T1000 (cell line): ENCODE results near the gene ZEB1.
"Not testable (repeated sequence)": the region's sequence is repeated elsewhere in the genome, so short reads cannot be mapped to it uniquely, and the experiment has no call there.

Source experiments
- DNase-seq: peaks from one replicate; lab custom pipeline; 2025; ENCODE audit warnings: mixed read lengths; lab: John Stamatoyannopoulos, UW

Gene ZEB1

DNA sequence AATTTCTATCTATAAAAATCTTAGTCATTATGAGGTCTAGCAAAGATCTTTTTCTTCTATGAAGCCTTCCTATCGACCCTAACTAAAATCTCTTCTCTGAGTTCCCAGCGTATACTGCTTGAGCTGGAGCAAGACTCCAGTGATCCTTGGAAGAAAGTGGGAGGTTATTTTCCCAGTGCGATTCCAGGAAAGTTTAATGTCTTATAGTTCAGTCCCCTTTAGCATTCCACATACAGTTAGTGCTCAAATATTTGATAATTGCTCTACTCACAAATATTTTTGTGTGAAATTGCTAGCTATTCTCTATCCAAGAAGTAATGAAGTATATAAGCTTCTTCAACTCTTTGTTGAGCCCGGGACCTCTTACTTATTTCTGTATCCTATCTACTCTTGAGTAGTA, 47.7 kb downstream of the ZEB1 start:
- no peak for DNase-seq

DNA sequence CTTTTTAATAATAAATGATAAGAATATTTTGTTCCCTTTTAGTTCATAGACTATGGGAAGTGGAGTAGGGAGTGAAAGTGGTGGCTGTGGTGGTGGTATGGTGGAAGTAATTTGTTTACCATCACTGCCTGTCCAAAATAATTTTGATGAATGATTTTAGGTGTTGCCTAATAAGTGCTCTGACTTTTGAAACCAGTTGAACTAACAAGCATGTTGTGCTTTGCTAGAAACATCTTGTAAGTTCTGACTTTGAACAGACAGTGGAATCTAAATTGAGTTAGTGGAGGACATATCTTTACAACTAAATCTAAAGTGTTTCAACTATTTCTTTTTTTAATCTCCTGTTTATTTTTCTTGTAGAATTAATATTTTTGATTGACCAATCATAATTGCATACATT, 49.7 kb downstream of the ZEB1 start:
- DNase-seq = no peak

DNA sequence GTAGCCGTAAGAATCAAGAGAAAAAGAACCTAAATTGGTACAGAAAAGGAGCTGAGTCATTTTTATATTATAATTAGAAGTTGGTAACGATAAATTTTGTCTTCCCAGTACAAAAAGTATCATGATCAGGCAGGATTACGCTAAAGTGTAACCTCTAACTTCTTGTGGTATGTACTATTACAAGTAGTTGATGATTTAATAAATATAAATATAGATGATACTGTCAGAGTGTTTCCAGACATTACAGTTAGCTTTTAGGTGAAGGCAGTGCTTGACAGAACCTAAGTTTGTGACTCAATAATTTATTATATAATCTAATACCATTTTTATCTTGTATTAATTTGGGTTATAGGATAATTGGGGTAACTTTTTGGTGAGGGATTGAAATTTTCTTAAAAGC, 53.4 kb downstream of the ZEB1 start:
- no peak for DNase-seq

DNA sequence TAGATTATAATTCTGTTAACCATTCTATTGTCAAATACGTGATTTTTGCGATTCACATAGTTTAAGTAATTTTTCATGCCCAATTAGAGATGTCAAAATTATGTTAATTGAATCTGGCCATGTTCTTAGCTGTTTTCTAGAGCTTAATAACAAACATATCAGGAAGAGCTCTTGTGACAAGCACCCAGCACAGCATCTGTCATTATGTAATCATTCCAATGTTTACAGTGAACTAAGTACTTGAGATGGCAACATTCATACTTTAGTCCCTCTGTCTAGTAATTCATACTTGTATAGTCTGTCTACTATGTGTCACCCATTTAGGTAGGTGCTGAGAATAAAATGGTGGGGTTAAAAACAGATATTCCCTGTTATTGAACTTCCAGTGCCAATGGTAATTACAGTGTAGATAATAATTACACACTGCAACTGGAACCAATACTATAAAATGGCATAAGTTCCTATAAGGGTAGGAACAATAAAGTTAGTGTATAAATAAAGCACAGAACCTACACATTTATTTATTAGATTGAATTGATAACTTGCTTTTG, 55.2 kb downstream of the ZEB1 start:
- no peak for DNase-seq

DNA sequence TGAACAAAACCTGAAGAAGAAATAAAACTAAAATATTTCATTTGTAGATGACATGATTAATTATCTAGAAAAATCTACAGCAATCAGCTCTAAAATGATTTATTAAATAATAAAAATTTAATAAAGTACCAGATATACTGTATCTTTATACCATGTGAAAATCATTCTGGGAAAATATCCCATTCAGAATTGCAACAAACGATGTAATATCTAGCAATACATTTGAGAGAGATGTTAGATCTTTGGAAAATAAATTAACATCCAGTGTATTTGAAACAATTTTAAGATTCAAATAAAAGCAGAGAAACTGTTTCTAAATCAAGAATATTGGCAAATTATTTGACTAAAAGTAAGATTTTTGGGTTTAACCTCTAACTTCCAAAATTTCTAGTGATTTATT, 62.2 kb downstream of the ZEB1 start:
- DNase-seq = no peak

DNA sequence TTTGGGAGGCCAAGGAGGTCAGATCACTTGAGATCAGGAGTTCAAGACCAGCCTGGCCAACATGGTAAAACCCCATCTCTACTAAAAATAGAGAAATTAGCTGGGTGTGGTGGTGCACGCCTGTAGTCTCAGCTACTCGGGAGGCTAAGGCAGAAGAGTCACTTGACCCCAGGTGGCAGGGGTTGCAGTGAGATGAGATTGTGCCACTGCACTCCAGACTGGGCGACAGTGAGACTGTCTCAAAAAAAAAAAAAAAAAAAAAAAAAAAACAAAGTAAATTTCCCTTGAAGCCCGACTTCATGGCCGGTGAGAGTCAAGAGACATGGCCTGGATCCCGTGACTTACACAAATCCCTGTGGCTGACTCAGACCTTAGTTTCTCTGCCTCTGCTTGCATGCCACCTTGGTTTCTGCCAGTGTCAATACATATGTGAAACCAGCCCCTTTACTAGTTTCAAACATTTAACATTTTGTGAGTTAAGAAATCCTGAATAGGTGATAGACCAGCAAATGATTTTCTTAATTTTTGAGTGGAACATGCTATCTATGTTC, 62.8 kb downstream of the ZEB1 start:
- DNase-seq = no peak

DNA sequence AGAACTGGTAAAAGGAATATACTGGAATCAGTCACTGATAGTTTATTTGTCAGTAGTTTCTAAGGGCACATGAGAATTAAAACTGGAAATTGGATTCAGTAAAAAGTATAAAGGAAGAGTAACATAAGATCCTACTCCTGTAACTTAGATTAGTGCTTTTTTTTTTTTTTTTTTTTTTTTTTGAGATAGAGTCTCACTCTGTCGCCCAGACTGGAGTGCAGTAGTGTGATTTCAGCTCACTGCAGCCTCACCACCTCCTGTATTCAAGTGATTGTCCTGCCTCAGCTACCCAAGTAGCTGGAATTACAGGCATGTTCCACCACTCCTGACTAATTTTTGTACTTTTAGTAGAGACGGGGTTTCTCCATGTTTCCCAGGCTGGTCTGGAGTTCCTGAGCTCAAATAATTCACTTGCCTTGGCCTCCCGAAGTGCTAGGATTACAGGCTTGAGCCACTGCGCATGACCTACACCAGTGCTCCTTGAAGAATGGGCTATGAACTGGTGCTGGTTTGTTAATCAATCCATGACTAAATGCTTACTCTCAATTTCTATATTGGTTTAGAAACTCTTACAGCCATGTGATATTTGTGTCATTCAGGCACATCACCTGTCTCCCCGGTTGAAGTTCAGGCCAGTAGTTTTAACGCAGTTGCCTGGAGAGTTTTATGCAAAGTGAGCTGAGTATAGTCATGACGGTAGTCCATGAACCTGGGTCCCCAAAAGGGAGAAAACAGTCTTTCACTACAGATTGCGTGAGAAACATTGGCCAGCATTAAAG, 65.0 kb downstream of the ZEB1 start:
- DNase-seq = no peak

DNA sequence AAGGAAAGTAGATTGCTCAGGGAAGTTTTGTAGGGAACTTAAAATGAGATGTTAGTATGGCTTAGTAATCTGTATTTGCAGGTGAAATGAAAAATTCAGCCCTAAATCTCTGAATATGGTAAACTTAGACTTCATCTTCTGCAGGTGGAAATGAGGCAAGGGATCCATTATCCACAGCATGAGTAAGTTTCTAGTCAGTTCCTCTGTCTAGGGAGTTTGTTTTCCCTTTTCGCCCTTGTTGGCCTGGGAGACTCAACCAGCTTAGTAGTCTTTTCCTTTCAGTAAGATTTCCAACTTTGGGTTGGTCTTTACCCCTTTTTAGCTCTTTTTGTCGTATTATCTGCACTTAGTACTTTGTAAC, 65.6 kb downstream of the ZEB1 start:
- no peak for DNase-seq

DNA sequence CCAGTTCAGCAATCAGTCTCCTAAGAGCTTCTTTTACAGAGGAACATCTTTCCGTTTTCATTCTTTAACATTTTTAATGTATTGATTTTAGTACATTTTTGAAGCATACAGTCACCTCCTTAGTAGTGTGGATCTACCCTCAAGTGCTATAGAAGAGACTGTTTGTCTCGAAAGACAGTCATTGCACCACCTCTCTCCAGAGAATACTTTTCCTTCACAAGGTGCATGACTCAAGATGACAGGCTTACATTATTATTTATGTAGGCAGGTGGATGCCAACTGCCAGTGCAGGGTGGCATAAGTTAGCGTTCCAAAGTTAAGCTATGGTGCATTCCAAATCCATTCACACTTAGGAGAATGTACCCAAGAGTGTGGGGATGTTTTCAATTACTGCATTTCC, 71.8 kb downstream of the ZEB1 start:
- DNase-seq = no peak

DNA sequence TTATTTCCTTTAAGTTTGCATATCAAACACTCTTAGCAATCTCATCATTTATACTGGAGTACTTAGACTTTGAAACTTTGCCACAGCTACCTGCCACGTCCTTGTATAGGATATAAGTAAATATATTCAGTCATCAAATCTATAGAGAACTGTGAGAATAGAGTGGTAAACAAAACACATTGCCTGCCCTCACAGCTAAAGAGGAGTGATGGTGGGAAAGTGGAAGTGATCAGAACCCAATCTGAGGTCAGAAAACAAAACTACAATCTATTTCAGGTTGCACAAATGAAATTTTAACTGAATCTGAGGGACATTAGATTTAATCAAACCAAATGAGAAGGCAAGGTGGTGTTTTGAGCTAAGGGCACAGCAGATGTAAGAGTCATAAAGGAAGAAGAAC, 74.8 kb downstream of the ZEB1 start:
- DNase-seq = no peak

DNA sequence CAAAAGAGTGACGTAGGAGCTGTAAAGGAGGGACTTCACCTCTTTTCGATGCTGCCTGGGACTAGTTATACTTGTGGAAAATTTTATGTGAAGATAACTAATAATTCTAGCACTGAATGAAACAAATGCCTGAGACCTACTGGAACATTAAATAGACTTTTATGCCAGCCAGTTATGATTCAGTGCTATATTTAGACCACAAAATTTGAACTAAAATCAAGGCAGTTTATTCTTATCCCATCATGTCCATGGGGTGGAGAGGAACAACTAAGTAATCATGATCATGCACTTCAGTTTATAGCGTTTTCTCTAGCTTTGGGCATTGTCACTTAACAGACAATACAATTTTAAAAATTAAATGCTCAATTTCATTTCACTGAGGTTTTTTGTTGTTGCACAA, 76.7 kb downstream of the ZEB1 start:
- DNase-seq = no peak

DNA sequence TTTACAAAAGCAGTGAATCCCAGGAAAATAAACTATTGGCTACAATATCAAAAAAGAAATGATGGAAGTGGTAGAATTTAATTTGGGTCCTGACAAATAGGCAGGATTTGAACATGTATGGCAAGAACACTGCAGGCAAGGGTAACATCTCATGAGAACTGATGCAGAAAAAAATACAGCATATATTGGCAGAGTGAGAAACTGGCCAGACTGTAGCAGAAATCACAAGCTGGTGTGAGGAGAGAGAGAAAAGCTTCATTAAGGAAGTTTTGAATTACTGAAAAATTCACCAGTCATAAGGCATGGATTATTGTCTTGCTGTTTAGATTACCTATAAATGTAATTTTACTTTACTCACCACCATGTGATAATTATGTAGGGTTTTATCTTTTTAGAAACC, 77.4 kb downstream of the ZEB1 start:
- DNase-seq = no peak

DNA sequence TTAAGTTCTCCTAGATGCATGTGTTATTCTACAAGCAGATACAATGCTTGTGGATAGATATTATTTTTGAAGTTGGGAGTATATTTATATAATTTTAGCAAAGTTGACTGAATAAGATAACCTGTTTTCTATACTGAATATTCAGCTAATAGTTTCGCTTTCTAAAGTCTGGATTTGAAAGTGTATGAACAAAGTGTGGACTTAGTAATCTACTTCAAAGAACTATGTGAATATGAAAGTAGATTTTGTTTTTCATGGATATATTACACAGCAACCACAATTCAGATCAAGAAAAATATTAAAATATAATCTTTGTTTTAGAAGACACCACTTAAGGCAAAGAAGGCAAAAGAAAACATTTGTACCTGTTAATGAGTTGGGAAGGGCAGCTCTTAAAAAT, 78.8 kb downstream of the ZEB1 start:
- no peak for DNase-seq

DNA sequence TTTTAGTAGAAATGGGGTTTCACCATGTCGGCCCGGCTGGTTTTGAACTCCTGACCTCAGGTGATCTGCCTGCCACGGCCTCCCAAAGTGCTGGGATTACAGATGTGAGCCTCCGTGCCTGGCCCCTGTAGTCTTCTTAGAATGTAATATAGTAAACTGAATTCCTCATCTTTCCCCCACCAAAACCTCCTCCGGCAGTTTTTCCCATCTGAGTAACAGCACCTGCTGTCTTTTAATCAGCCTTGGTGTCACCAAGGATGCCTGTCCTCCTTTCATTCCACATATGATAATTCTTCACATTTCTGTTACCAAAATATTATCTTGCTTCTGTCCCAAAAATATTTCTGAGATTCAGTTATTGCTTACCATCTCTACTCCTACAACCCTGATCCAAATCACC, 80.2 kb downstream of the ZEB1 start:
- DNase-seq = no peak

DNA sequence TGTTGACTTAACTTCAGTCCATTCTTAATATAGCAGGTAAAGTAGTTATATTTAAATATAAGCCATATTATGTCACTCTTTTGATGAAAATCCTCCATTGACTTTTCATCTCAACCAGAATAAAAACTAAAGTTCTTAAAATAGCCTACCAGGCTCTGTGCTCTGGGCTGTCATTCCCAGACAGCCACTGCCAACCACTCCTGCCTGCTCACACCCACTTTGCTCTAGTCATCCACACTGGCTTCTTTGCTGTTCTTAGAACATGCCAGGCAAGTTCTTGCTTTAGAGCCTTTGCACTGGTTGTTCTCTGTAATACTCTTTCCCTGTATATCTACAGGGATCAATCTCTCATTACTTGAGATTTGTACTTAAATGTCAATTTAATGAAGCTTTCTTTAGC, 80.6 kb downstream of the ZEB1 start:
- no peak for DNase-seq

DNA sequence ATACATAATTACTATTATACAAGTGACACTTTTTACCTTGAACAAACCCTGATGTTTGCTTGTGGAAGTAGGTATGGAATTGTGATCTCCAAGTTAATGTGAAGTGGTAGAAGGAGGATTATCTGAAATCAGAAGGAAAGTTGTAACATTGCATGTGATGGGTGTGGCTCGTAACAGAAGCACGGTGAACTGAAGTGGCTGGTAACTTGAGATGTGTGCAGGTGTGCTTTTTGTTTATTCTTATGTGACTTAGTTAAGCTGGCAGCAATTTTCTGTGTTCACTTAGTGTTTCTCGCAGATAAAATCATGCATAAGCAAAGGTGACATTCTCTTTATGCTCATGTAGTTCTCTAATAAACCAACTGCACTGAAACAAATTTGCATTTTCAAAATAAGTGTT, 82.3 kb downstream of the ZEB1 start:
- no peak for DNase-seq

DNA sequence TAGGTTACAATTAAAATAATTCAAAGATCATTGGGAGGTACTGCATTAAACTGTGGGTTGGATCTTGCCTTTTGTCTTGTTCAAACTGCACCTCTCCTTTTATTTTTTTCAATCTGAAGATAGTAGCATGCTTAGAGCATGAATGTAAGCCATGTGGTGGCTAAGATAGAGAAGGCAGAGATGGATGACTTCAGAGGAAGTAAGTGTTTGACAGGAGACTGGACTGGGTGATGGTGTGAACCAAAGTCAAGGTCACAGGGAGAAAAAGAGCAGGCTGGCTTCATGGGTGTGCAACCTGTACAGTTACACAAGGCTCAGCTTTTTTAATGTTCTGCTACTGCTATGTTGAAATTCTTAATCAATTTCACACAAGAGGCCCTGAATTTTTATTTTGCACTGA, 85.6 kb downstream of the ZEB1 start:
- no peak for DNase-seq

DNA sequence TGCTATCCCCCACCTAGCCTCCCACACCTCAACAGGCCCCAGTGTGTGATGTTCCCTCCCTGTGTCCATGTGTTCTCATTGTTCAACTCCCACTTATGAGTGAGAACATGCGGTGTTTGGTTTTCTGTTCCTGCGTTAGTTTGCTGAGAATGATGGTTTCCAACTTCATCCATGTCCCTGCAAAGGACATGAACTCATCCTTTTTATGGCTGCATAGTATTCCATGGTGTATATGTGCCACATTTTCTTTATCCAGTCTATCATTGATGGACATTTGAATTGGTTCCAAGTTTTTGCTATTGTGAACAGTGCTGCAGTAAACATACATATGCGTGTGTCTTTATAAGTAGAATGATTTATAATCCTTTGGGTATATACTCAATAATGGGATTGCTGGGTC, 86.8 kb downstream of the ZEB1 start:
- DNase-seq = not testable (repeated sequence)

DNA sequence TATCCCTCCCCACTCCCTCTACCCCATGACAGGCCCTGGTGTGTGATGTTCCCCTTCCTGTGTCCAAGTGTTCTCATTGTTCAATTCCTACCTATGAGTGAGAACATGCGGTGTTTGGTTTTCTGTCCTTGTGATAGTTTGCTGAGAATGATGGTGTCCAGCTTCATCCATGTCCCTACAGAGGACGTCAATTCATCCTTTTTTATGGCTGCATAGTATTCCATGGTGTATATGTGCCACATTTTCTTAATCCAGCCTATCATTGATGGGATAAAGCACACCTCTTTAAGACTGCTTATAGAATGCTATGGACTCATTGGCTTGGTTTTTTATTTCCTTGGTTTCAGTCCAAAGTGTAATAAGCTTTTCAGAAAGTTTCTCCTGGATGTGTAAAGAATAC, 93.4 kb downstream of the ZEB1 start:
- DNase-seq = not testable (repeated sequence)

DNA sequence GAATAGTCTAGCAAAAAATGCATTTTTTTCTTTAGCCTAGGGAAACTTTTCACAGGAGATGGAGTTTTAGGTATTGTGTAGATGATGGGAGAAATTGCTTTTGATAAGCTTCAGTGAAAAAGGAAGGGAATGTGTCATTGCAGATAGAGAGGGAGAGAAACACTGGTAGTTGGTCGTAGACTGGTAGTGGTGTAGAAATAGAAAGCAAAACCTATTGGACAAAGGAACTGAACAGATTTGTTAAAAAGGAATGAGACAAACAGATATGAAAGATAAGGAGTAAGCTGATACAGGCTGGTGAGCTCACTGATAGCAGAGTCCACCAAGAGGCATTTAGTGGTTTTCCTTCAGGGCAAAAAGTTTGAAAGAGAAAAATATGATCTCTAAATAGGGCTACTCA, 94.3 kb downstream of the ZEB1 start:
- no peak for DNase-seq

DNA sequence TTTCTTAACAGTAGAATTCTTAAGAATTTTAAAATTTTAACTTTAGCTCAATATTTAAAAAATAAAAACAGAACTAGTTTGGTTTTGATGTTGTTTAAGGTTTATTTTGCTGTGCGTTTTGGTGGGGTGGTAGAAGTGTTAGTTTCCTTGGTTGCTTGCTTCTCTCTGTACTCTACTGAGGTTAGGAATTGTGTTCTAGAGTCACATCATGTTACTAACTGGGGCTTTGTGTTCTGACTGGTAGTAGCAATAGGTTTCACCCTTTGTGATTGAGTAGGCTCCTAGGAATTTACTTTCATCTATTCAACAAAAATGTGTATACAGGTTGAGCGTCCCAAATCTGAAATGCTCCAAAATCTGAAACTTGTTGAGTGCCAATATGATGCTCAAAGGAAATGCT, 99.5 kb downstream of the ZEB1 start:
- DNase-seq = no peak

DNA sequence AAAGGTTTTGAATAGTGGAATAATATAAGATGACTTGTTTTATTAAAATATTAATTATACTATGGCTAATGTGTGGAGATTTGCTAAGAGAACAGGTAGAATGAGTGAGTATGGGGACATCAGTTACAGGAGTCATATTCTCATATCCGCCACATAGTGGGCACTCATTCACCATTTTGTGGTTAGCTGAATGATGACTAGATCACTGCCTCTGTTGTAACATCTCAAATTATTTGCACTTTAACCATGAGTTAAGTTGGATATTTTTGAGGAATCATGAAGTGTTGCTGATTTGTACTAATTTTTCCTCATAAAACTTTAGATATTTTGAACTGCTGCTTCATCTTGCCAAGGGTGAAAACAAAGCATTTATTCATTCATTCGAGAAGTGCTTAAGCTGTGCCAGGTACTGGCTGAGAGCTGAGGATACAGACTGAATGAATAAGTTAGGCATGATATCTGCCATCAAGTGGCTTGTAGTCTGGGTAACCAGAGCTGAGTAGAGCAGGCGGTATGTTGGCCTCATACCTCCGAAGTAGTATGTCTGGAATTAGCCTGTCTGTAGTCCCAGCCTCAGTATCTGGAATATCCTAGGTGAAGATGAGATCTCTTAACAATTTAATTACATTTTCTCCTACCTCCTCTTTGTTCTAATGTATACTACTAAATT, 100.5 kb downstream of the ZEB1 start:
- no peak for DNase-seq

DNA sequence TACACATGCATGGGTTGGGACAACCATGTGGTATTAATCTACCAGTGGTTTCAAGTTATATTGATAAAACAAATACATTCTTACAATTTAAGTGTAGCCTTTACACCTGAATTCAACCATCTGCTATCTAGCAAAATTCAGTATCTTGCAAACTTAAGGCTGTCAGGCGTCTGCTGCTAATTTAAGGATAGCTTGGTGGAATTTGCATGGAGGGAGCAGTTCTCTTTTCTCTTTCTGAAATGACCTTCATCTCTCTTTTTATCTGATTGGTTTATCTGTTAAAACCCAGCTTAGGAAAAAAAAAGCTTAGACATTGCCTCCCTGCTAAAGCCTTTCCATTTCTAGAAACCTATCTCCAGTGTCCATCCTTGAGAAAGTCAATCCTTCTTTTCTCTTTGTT, 102.3 kb downstream of the ZEB1 start:
- DNase-seq = no peak
